Hepatocyte (in vitro differentiated cells): ENCODE data around the gene DTX1.

Experiments used
- EZH2 ChIP-seq: fragments of 200-600 bp; sonication (generic); IDR thresholded peaks from 2 replicates; pipeline ENCODE4 v1.6.1; 2016; ENCODE audit warnings: antibody characterized with exemption, mild to moderate bottlenecking, borderline replicate concordance
- TF ChIP-seq, protein P1 (sequence below): fragments of 200-600 bp; sonication (generic); IDR thresholded peaks from 2 replicates; pipeline ENCODE4 v1.5.1; 2016; ENCODE audit warnings: antibody characterized with exemption, mild to moderate bottlenecking; ENCODE audit not compliant: poor library complexity

DNA sequence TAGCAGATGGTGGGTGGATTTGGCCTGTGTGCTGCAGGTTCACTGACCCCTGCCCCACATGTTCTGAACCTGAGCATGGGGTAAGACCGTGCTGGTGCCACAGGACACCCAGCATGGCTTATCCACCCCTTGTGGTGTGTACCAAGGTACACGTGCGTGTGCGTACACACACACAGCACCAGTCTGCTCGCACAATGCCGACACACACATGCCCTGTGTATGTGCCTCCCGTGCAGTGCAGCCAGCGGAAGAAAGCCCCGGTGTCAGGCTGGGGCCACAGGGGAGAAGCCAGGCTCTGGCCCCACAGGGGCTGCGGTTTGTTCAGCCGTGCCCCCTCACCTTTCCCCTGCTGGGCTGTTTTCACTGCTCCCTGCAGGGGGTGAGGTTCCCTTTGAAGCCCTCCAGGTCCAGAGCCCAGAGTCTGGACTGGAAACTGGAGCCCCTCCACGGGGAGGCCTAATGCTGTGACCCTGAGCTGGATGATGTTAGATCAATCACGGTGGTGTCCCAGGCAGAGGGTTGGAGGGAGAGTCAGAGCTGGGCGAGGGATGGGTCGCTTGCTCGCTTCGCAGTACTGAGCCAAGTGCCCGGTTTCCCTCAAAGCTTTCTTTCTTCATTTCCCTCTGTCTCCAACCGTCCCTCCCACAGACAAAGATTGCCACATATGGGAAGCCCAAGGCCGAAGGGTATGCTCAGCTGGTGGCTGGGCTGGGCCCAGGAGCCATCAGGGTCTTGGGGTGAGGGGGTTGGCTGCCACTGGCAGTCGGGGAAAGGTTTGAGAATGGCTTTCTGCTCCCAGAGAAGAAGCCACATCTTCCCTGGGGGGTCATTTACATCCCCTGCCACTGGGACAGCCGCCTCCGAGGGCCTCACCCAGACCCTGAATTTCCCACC is 6.2 kb downstream of the DTX1 start:
- TF ChIP-seq, protein P1, sequence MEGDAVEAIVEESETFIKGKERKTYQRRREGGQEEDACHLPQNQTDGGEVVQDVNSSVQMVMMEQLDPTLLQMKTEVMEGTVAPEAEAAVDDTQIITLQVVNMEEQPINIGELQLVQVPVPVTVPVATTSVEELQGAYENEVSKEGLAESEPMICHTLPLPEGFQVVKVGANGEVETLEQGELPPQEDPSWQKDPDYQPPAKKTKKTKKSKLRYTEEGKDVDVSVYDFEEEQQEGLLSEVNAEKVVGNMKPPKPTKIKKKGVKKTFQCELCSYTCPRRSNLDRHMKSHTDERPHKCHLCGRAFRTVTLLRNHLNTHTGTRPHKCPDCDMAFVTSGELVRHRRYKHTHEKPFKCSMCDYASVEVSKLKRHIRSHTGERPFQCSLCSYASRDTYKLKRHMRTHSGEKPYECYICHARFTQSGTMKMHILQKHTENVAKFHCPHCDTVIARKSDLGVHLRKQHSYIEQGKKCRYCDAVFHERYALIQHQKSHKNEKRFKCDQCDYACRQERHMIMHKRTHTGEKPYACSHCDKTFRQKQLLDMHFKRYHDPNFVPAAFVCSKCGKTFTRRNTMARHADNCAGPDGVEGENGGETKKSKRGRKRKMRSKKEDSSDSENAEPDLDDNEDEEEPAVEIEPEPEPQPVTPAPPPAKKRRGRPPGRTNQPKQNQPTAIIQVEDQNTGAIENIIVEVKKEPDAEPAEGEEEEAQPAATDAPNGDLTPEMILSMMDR: no peak
- TF ChIP-seq EZH2: no peak
